Endothelial cell of umbilical vein (primary cell): ENCODE data around the gene CPXM2. TPM values are rescaled to one million over a fixed set of nuclear protein-coding genes. Genes with fewer than 3 reads are reported as not detected.

Experiments
- BruUV-seq: library from RNA; stranded (reverse); fragments of 400-500 nt; replicated peaks from 2 replicates; lab custom pipeline; 2021; lab: Mats Ljungman, UMichigan
- CTCF ChIA-PET: fragments of 300-600, 350-600 bp; sonication (Branson Sonifier 250); formaldehyde crosslinking; loops from one replicate; lab custom pipeline; 2021; ENCODE audit warnings: antibody characterized with exemption, inconsistent platforms; lab: Charles Lee
- POLR2A ChIA-PET: fragments of 300-600, 350-600 bp; sonication (Branson Sonifier 250); formaldehyde crosslinking; loops from one replicate; lab custom pipeline; 2021; ENCODE audit warnings: antibody characterized with exemption, inconsistent platforms; lab: Charles Lee
- DNase-seq: peaks from one replicate; pipeline ENCODE4 v3.0.0-alpha.2; 2011; ENCODE audit warnings: low read depth, low spot score
- FAIRE-seq: peaks from 2 replicates; lab custom pipeline; 2011; peaks lifted over from hg19 to GRCh38; lab: Jason Lieb, UNC
- H2AFZ ChIP-seq: 2 replicates; pipeline ENCODE4 v1.6.0; 2012; ENCODE audit warnings: low read depth, low read length, control low read depth, inconsistent platforms
- H3K27ac ChIP-seq: 2 replicates; pipeline ENCODE4 v1.5.1; 2011; ENCODE audit warnings: low read depth, mild to moderate bottlenecking, control low read depth, low read length, moderate library complexity; ENCODE audit not compliant: insufficient read depth
- H3K27me3 ChIP-seq, 2 experiments: 2 replicates each; pipeline versions ENCODE4 v1.6.0 to v1.6.1; 2011; ENCODE audit warnings: low read length in 2 of 2, mixed read lengths in 1 of 2; ENCODE audit not compliant: control insufficient read depth in 2 of 2, insufficient read depth in 2 of 2
- H3K36me3 ChIP-seq, 2 experiments: 2 replicates in 1 of 2; 3 replicates in 1 of 2; pipeline ENCODE4 v1.5.1; 2011; ENCODE audit warnings: low read length in 2 of 2, mild to moderate bottlenecking in 1 of 2, moderate library complexity in 1 of 2; ENCODE audit not compliant: control insufficient read depth in 2 of 2, insufficient read depth in 2 of 2; ENCODE audit errors: extremely low read depth in 1 of 2
- H3K4me1 ChIP-seq: 3 replicates; pipeline ENCODE4 v1.5.1; 2011; ENCODE audit warnings: mild to moderate bottlenecking, low read length; ENCODE audit not compliant: control insufficient read depth, insufficient read depth; ENCODE audit errors: extremely low read depth
- H3K4me2 ChIP-seq: 2 replicates; pipeline ENCODE4 v1.6.1; 2011; ENCODE audit warnings: low read length, control low read depth, mixed read lengths; ENCODE audit not compliant: insufficient read depth
- H3K4me3 ChIP-seq, 3 experiments: fragments of 200-600 bp in 1 of 3; sonication (generic), shearing (Covaris generic) in 1 of 3; replicated peaks in 1 of 3; 2 replicates each; pipeline ENCODE4 v1.5.1; 2011 to 2016; ENCODE audit warnings: control low read depth in 3 of 3, low read length in 3 of 3, mild to moderate bottlenecking in 2 of 3, inconsistent platforms in 1 of 3, low read depth in 1 of 3, moderate library complexity in 1 of 3; ENCODE audit not compliant: insufficient read depth in 1 of 3
- H3K79me2 ChIP-seq: 2 replicates; pipeline ENCODE4 v1.6.0; 2012; ENCODE audit warnings: low read length, inconsistent platforms; ENCODE audit not compliant: control insufficient read depth, insufficient read depth
- H3K9ac ChIP-seq: replicated peaks from 2 replicates; pipeline ENCODE3; 2011; ENCODE audit warnings: low read length, control low read depth; ENCODE audit not compliant: insufficient read depth; ENCODE audit errors: extremely low read depth
- H3K9me1 ChIP-seq: replicated peaks from 3 replicates; pipeline ENCODE4 v1.6.0; 2011; ENCODE audit warnings: mild to moderate bottlenecking, low read length; ENCODE audit not compliant: control insufficient read depth, insufficient read depth; ENCODE audit errors: extremely low read depth
- H3K9me3 ChIP-seq: replicated peaks from 2 replicates; pipeline ENCODE4 v1.5.1; 2012; ENCODE audit warnings: low read length, inconsistent platforms; ENCODE audit not compliant: control insufficient read depth, insufficient read depth
- H4K20me1 ChIP-seq: replicated peaks from 2 replicates; pipeline ENCODE3; 2011; ENCODE audit warnings: mild to moderate bottlenecking, low read length; ENCODE audit not compliant: control insufficient read depth, insufficient read depth; ENCODE audit errors: extremely low read depth
- CTCF ChIP-seq, 2 donors: IDR thresholded peaks; 1 replicate in 1 of 2; 2 replicates in 1 of 2; pipeline ENCODE4 v1.5.1; 2011; ENCODE audit warnings: low read length in 2 of 2, mild to moderate bottlenecking in 2 of 2, moderate library complexity in 2 of 2, control low read depth in 1 of 2, inconsistent platforms in 1 of 2, low read depth in 1 of 2; ENCODE audit not compliant: insufficient read depth in 1 of 2; ENCODE audit errors: extremely low read depth in 1 of 2
- EZH2 ChIP-seq: IDR thresholded peaks from 2 replicates; pipeline ENCODE4 v1.6.1; 2012; ENCODE audit warnings: borderline replicate concordance, low read depth, mild to moderate bottlenecking, moderate library complexity, low read length, inconsistent platforms; ENCODE audit not compliant: severe bottlenecking
- FOS ChIP-seq: IDR thresholded peaks from 2 replicates; pipeline ENCODE4 v1.6.1; 2011; ENCODE audit warnings: mild to moderate bottlenecking, low read length, moderate library complexity, borderline replicate concordance; ENCODE audit not compliant: insufficient read depth
- GATA2 ChIP-seq: IDR thresholded peaks from 2 replicates; pipeline ENCODE4 v1.7.0; 2011; ENCODE audit warnings: low read depth, mild to moderate bottlenecking, moderate library complexity, mixed read lengths, low read length; ENCODE audit not compliant: insufficient read length, insufficient read depth
- JUN ChIP-seq: IDR thresholded peaks from 2 replicates; pipeline ENCODE4 v1.6.1; 2011; ENCODE audit warnings: borderline replicate concordance, low read depth; ENCODE audit not compliant: insufficient read length, insufficient read depth
- MYC ChIP-seq: IDR thresholded peaks from one replicate; pipeline ENCODE4 v1.6.1; 2011; ENCODE audit warnings: mild to moderate bottlenecking, low read depth, low read length
- POLR2A ChIP-seq: IDR thresholded peaks from 2 replicates; pipeline ENCODE4 v1.6.1; 2012; ENCODE audit warnings: low read depth, mild to moderate bottlenecking, control low read depth, low read length
- POLR2AphosphoS5 ChIP-seq: IDR thresholded peaks from 2 replicates; pipeline ENCODE4 v1.6.1; 2012; ENCODE audit warnings: low read depth, mild to moderate bottlenecking, control low read depth, low read length, moderate library complexity; ENCODE audit not compliant: insufficient read depth
- dilution Hi-C: fragments of 300-500 bp; cut with MboI; formaldehyde crosslinking; loops from one replicate; pipeline ENCODE4 v1.15.0; 2019; ENCODE audit warnings: low sequenced_read_pairs; ENCODE audit not compliant: extremely low pct_ligation_motif_present
- intact Hi-C: fragments of 100-400 bp; cut with micrococcal nuclease; formaldehyde crosslinking; loops from one replicate; pipeline ENCODE4 v1.10.0; 2022
- polyA plus RNA-seq, 4 experiments: library from polyadenylated mRNA; depleted of rRNA in 3 of 4; stranded (reverse) in 3 of 4; unstranded in 1 of 4; fragments of >200 nt; gene quantifications; 2 replicates each; pipeline versions ENCODE4 v1.2.1 to v1.2.3, GENCODE V29; 2011 to 2012; ENCODE audit warnings: missing spikeins in 1 of 4
- total RNA-seq: library from RNA; stranded (reverse); gene quantifications from 2 replicates; pipeline ENCODE4 v1.2.3, GENCODE V29; 2021
- TF ChIP-seq, protein P1 (sequence below): IDR thresholded peaks from 2 replicates; pipeline ENCODE4 v1.6.1; 2011; ENCODE audit not compliant: insufficient read depth, insufficient read length

Gene CPXM2
- total and polyA plus RNA-seq, 2 donors (not counting 3 experiments of a cell fraction or from before 2014, with no cell fraction given) = 1.8 to 2.7 TPM

- Histone ChIP-seq H3K4me1 (no peaks in the 10 kb centered on the region), H4K20me1 (no peaks in the 10 kb centered on the region), H3K9me3 (no peaks in the 10 kb centered on the region), H3K9ac (no peak overlapping the region), H2AFZ (no peak overlapping the region), H3K4me3 (no peak overlapping the region), H3K4me2 (no peak overlapping the region), H3K36me3 (no peaks in the 10 kb centered on the region), H3K27me3 (no peaks in the 10 kb centered on the region), H3K9me1 (no peaks in the 10 kb centered on the region), H3K27ac (no peak overlapping the region), H3K79me2 (no peaks in the 10 kb centered on the region)
- ChIA-PET POLR2A (no interaction called here), CTCF (no interaction called here)
- BruUV-seq = no TSS peak
- intact Hi-C loops = no loop called here
- no peak for DNase-seq
- FAIRE-seq = no peak
- dilution Hi-C loops = no loop called here
- TF ChIP-seq EZH2 (no peak), POLR2AphosphoS5 (no peak), CTCF (IDR thresholded peaks at IDR 0.05; ENCODE audit: extremely low read depth in 1 of 2, insufficient read depth in 1 of 2, low read depth in 1 of 2, low read length in 2 of 2) (no peak), GATA2 (no peak), POLR2A (no peak), MYC (no peak), JUN (no peak), FOS (no peak)
- TF ChIP-seq, protein P1, sequence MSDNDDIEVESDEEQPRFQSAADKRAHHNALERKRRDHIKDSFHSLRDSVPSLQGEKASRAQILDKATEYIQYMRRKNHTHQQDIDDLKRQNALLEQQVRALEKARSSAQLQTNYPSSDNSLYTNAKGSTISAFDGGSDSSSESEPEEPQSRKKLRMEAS = no peak
These were observed 148.7 kb downstream of the CPXM2 start for GRCh38 chr10:123742751-123743440.
